OCI-LY7 (cell line): ENCODE results near the gene VARS2.

ENCODE experiments used
- EZH2phosphoT487 ChIP-seq: fragments of 200-600 bp; sonication (generic); IDR thresholded peaks from 2 replicates; pipeline ENCODE4 v1.6.1; 2018; ENCODE audit warnings: low read depth, borderline replicate concordance, mild to moderate bottlenecking, mixed run types, antibody characterized with exemption, low read length, moderate library complexity, mixed read lengths
- TF ChIP-seq, protein P1 (sequence below): fragments of 200-600 bp; sonication (generic); conservative IDR thresholded peaks from 2 replicates; pipeline ENCODE4 v1.5.1; 2014; ENCODE audit warnings: mild to moderate bottlenecking, antibody characterized with exemption, low read length, moderate library complexity, mixed read lengths

- TF ChIP-seq, protein P1, sequence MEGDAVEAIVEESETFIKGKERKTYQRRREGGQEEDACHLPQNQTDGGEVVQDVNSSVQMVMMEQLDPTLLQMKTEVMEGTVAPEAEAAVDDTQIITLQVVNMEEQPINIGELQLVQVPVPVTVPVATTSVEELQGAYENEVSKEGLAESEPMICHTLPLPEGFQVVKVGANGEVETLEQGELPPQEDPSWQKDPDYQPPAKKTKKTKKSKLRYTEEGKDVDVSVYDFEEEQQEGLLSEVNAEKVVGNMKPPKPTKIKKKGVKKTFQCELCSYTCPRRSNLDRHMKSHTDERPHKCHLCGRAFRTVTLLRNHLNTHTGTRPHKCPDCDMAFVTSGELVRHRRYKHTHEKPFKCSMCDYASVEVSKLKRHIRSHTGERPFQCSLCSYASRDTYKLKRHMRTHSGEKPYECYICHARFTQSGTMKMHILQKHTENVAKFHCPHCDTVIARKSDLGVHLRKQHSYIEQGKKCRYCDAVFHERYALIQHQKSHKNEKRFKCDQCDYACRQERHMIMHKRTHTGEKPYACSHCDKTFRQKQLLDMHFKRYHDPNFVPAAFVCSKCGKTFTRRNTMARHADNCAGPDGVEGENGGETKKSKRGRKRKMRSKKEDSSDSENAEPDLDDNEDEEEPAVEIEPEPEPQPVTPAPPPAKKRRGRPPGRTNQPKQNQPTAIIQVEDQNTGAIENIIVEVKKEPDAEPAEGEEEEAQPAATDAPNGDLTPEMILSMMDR, result no peak
- TF ChIP-seq EZH2phosphoT487, result no peak
These were observed 21.0 kb downstream of the VARS2 start for GRCh38 chr6:30935018-30935417.
